GM19238 (cell line): ENCODE measurements around the gene IFNA21.
"Not testable (repeated sequence)": the region's sequence is repeated elsewhere in the genome, so short reads cannot be mapped to it uniquely, and the experiment has no call there.

Experiments
- DNase-seq: peaks from one replicate; pipeline ENCODE4 v3.0.0; 2011; ENCODE audit warnings: low spot score; ENCODE audit not compliant: insufficient read length

IFNA21 gene

GRCh38 chr9:21166560-21166959, at the start of gene IFNA21:
TSS of gene IFNA21 (minus strand) at chr9:21166660. CDS start at chr9:21166612, 48 bp downstream.
- not testable (repeated sequence) for DNase-seq

- DNase-seq = not testable (repeated sequence)
These were observed 47.2 kb upstream of the IFNA21 start for GRCh38 chr9:21213411-21214326.

- DNase-seq = not testable (repeated sequence)
These were observed 45.7 kb upstream of the IFNA21 start for GRCh38 chr9:21212160-21212559.

GRCh38 chr9:21210782-21211181, 44.3 kb upstream of the IFNA21 start:
- not testable (repeated sequence) for DNase-seq

- DNase-seq = no peak
These were observed 43.9 kb upstream of the IFNA21 start for GRCh38 chr9:21210311-21210710.

- DNase-seq = not testable (repeated sequence)
These were observed 40.6 kb upstream of the IFNA21 start, which contains the start of gene IFNA10 for GRCh38 chr9:21207043-21207442. TSS of gene IFNA10 (minus strand) at chr9:21207143. CDS start at chr9:21207097, 46 bp downstream.

- no peak for DNase-seq
These were observed 38.7 kb upstream of the IFNA21 start for GRCh38 chr9:21205204-21205603.

GRCh38 chr9:21202105-21202504, 35.6 kb upstream of the IFNA21 start, which contains the start of gene IFNA7:
TSS of gene IFNA7 (minus strand) at chr9:21202205. CDS start at chr9:21202165, 40 bp downstream.
- DNase-seq = not testable (repeated sequence)

- DNase-seq = not testable (repeated sequence)
These were observed 28.7 kb upstream of the IFNA21 start for GRCh38 chr9:21194867-21195776.

GRCh38 chr9:21187487-21187886, 21.0 kb upstream of the IFNA21 start, which contains the start of gene IFNA4:
TSS of gene IFNA4 (minus strand) at chr9:21187587. CDS start at chr9:21187531, 56 bp downstream.
- not testable (repeated sequence) for DNase-seq

- DNase-seq = not testable (repeated sequence)
These were observed 16.6 kb upstream of the IFNA21 start for GRCh38 chr9:21182810-21183736.

GRCh38 chr9:21174671-21175070, 8.2 kb upstream of the IFNA21 start:
- no peak for DNase-seq

- no peak for DNase-seq
These were observed 5.7 kb upstream of the IFNA21 start for GRCh38 chr9:21172156-21172555.

GRCh38 chr9:21171351-21171750, 4.9 kb upstream of the IFNA21 start:
- DNase-seq = no peak

- no peak for DNase-seq
These were observed 944 bp downstream of the IFNA21 start for GRCh38 chr9:21165516-21165915.

- no peak for DNase-seq
These were observed 6.3 kb downstream of the IFNA21 start for GRCh38 chr9:21160178-21160577.

- DNase-seq = no peak
These were observed 11.0 kb downstream of the IFNA21 start for GRCh38 chr9:21155501-21155900.

- no peak for DNase-seq
These were observed 12.3 kb downstream of the IFNA21 start for GRCh38 chr9:21154018-21154608.

GRCh38 chr9:21153336-21154017, 13.0 kb downstream of the IFNA21 start:
- no peak for DNase-seq
